Loucy (cell line): ENCODE measurements around the gene BEST1.

Experiments
- H2AFZ ChIP-seq: fragments of 200-600 bp; sonication (generic); 2 replicates; pipeline ENCODE4 v1.6.0; 2016; ENCODE audit warnings: antibody characterized with exemption, mild to moderate bottlenecking, low read length, moderate library complexity
- H3F3A ChIP-seq: fragments of 200-600 bp; 2 replicates; pipeline ENCODE4 v1.6.0; 2016; ENCODE audit warnings: antibody characterized with exemption, low read depth, mild to moderate bottlenecking
- H3K27me3 ChIP-seq: fragments of 200-600 bp; sonication (generic); 2 replicates; pipeline ENCODE4 v1.6.1; 2014; ENCODE audit warnings: low read length, mild to moderate bottlenecking; ENCODE audit not compliant: insufficient read depth, poor library complexity, severe bottlenecking
- H3K36me3 ChIP-seq: fragments of 200-600 bp; sonication (generic); 2 replicates; pipeline ENCODE4 v1.6.1; 2016; ENCODE audit warnings: low read length; ENCODE audit not compliant: insufficient read depth
- H3K4me1 ChIP-seq: fragments of 200-600 bp; sonication (generic); 2 replicates; pipeline ENCODE4 v1.5.1; 2014; ENCODE audit warnings: low read length, mild to moderate bottlenecking; ENCODE audit not compliant: insufficient read depth, poor library complexity, severe bottlenecking
- H3K4me2 ChIP-seq: fragments of 200-600 bp; sonication (generic); 2 replicates; pipeline ENCODE4 v1.6.0; 2014; ENCODE audit warnings: antibody characterized with exemption, low read length, low read depth, mild to moderate bottlenecking; ENCODE audit not compliant: poor library complexity, severe bottlenecking
- H3K4me3 ChIP-seq: fragments of 200-600 bp; sonication (generic); 2 replicates; pipeline ENCODE4 v1.5.1; 2014; ENCODE audit warnings: low read length, mild to moderate bottlenecking, mixed read lengths; ENCODE audit not compliant: poor library complexity, severe bottlenecking
- H3K79me2 ChIP-seq: fragments of 200-600 bp; sonication (generic); 2 replicates; pipeline ENCODE4 v1.6.1; 2014; ENCODE audit warnings: low read length; ENCODE audit not compliant: insufficient read depth
- H3K9ac ChIP-seq: fragments of 200-600 bp; sonication (generic); 2 replicates; pipeline ENCODE4 v1.6.0; 2014; ENCODE audit warnings: mild to moderate bottlenecking, low read depth, low read length, moderate library complexity; ENCODE audit not compliant: poor library complexity, severe bottlenecking
- H3K9me2 ChIP-seq: fragments of 200-600 bp; sonication (generic); replicated peaks from 2 replicates; pipeline ENCODE4 v1.6.1; 2016; ENCODE audit warnings: low read depth, low read length, mixed read lengths
- H3K9me3 ChIP-seq: fragments of 200-600 bp; sonication (generic); 2 replicates; pipeline ENCODE4 v1.6.1; 2014; ENCODE audit warnings: mild to moderate bottlenecking, antibody characterized with exemption, low read length, low read depth; ENCODE audit not compliant: insufficient read depth
- H4K20me1 ChIP-seq: fragments of 200-600 bp; sonication (generic); 2 replicates; pipeline ENCODE4 v1.6.0; 2014; ENCODE audit warnings: antibody characterized with exemption, low read length, mild to moderate bottlenecking; ENCODE audit not compliant: insufficient read depth, poor library complexity, severe bottlenecking
- EZH2phosphoT487 ChIP-seq: fragments of 200-600 bp; IDR thresholded peaks from 2 replicates; pipeline ENCODE4 v1.6.1; 2018; ENCODE audit warnings: antibody characterized with exemption, mild to moderate bottlenecking, moderate library complexity, borderline replicate concordance
- TF ChIP-seq, protein P1 (sequence below): fragments of 200-600 bp; sonication (generic); conservative IDR thresholded peaks from 2 replicates; pipeline ENCODE4 v1.5.1; 2014; ENCODE audit warnings: mild to moderate bottlenecking, antibody characterized with exemption, low read length

The BEST1 gene

GRCh38 chr11:61955422-61956135 lies 5.4 kb downstream of the BEST1 start:
- H3K4me1 ChIP-seq = no peaks in the 10 kb centered on the region
- H3K9me3 ChIP-seq = no peaks in the 10 kb centered on the region
- H3K4me3 ChIP-seq = no peak overlapping the region
- H3K9ac ChIP-seq = no peak overlapping the region
- no peak overlapping the region for H3K4me2 ChIP-seq
- no peaks in the 10 kb centered on the region for H4K20me1 ChIP-seq
- no peaks in the 10 kb centered on the region for H3K9me2 ChIP-seq
- no peak for TF ChIP-seq EZH2phosphoT487
- TF ChIP-seq, protein P1, sequence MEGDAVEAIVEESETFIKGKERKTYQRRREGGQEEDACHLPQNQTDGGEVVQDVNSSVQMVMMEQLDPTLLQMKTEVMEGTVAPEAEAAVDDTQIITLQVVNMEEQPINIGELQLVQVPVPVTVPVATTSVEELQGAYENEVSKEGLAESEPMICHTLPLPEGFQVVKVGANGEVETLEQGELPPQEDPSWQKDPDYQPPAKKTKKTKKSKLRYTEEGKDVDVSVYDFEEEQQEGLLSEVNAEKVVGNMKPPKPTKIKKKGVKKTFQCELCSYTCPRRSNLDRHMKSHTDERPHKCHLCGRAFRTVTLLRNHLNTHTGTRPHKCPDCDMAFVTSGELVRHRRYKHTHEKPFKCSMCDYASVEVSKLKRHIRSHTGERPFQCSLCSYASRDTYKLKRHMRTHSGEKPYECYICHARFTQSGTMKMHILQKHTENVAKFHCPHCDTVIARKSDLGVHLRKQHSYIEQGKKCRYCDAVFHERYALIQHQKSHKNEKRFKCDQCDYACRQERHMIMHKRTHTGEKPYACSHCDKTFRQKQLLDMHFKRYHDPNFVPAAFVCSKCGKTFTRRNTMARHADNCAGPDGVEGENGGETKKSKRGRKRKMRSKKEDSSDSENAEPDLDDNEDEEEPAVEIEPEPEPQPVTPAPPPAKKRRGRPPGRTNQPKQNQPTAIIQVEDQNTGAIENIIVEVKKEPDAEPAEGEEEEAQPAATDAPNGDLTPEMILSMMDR = no peak
- no peaks in the 10 kb centered on the region for H3F3A ChIP-seq
- no peaks in the 10 kb centered on the region for H3K27me3 ChIP-seq
- H3K36me3 ChIP-seq = no peaks in the 10 kb centered on the region
- H2AFZ ChIP-seq = no peak overlapping the region
- H3K79me2 ChIP-seq = no peaks in the 10 kb centered on the region

DNA sequence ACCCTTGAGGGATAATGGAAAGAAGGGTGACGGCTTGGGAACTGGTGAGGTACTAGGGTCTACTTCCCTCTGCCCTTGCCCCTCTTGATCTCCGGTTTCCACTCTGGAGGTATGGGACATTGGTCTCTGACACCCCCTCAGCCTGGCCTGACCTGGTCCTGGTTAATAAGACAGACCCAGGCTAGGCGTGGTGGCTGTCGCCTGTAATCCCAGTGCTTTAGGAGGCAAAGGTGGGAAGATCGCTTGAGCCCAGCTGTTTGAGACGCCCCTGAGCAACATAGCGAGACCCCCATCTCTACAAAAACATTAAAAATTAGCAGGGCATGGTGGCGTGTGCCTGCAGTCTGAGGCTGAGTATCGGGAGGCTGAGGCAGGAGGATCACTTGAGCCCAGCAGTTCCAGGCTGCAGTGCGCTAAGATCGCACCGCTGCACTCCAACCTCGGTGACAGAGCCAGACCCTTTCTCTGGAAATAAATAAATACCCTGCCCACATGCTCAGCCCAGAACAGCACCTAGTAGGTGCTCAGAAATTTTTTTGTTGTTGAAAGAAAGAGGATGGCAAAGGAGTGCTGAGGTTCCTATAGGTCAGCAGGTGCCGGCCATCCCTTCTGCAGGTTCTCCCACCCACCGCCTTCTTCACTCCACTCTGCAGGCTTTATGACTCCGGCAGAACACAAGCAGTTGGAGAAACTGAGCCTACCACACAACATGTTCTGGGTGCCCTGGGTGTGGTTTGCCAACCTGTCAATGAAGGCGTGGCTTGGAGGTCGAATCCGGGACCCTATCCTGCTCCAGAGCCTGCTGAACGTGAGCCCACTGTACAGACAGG lies 6.3 kb downstream of the BEST1 start:
- TF ChIP-seq, protein P1 = no peak
- no peak for TF ChIP-seq EZH2phosphoT487
- Histone ChIP-seq H4K20me1 (no peaks in the 10 kb centered on the region), H3K4me3 (no peak overlapping the region), H3K9ac (no peak overlapping the region), H3F3A (no peaks in the 10 kb centered on the region), H3K79me2 (no peaks in the 10 kb centered on the region), H3K9me2 (no peaks in the 10 kb centered on the region), H3K4me1 (no peaks in the 10 kb centered on the region), H3K36me3 (no peaks in the 10 kb centered on the region), H3K27me3 (no peaks in the 10 kb centered on the region), H3K9me3 (no peaks in the 10 kb centered on the region), H3K4me2 (no peak overlapping the region), H2AFZ (no peak overlapping the region)

DNA sequence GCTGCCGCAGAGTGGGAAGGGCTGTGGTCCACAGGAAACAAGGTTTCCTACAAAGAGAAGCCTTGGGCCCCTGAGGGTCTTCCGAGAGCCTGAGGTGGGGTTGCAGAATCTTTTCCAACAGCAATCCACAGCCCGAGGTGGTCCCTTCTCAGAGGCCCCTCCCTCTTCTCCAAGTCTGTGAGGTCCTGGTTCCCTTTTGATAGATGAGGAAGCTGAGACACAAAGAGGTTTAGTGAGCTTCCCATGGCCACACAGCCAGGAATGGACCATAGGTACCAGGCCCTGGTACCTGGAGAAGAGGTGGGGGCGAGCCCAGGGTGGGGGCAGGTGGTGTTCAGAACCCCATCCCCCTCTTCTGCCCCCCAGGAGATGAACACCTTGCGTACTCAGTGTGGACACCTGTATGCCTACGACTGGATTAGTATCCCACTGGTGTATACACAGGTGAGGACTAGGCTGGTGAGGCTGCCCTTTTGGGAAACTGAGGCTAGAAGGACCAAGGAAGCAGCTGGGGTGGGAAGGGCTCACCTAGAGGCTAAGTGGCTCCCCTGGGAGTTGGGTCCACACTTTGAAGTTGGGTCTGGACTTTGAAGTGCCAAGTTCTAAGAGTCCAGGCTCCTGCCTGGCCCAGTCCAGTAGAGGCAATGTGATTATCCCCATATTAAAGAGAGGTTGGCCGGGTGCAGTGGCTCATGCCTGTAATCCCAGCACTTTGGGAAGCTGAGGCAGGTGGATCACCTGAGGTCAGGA lies 7.0 kb downstream of the BEST1 start:
- no peak overlapping the region for H3K9ac ChIP-seq
- no peak overlapping the region for H2AFZ ChIP-seq
- H3K9me2 ChIP-seq = no peaks in the 10 kb centered on the region
- no peaks in the 10 kb centered on the region for H3K27me3 ChIP-seq
- no peak overlapping the region for H3K4me2 ChIP-seq
- no peak overlapping the region for H3K4me3 ChIP-seq
- no peaks in the 10 kb centered on the region for H3F3A ChIP-seq
- TF ChIP-seq, protein P1 = no peak
- no peak for TF ChIP-seq EZH2phosphoT487
- H4K20me1 ChIP-seq = no peaks in the 10 kb centered on the region
- no peaks in the 10 kb centered on the region for H3K36me3 ChIP-seq
- H3K79me2 ChIP-seq = no peaks in the 10 kb centered on the region
- no peaks in the 10 kb centered on the region for H3K9me3 ChIP-seq
- no peaks in the 10 kb centered on the region for H3K4me1 ChIP-seq
